Astrocyte of the spinal cord (primary cell): Measurements from ENCODE around the gene GNA12.

ENCODE experiments used
- DNase-seq: peaks from one replicate; pipeline ENCODE4 v3.0.0; 2011; ENCODE audit warnings: low read depth, low spot score
- H3K4me3 ChIP-seq: 2 replicates; pipeline ENCODE4 v1.5.1; 2011; ENCODE audit warnings: low read depth, mild to moderate bottlenecking, low read length, moderate library complexity
- in situ Hi-C: cut with HindIII; loops from 2 replicates; pipeline ENCODE4 v1.10.0; 2017; ENCODE audit warnings: low sequenced_read_pairs
- TF ChIP-seq, protein P1 (sequence below): IDR thresholded peaks from 2 replicates; pipeline ENCODE4 v1.5.1; 2012; ENCODE audit warnings: low read depth, mild to moderate bottlenecking, low read length, inconsistent platforms

The GNA12 gene

GRCh38 chr7:2736411-2736914, 107.6 kb downstream of the GNA12 start:
- DNase-seq, result no peak
- TF ChIP-seq, protein P1, sequence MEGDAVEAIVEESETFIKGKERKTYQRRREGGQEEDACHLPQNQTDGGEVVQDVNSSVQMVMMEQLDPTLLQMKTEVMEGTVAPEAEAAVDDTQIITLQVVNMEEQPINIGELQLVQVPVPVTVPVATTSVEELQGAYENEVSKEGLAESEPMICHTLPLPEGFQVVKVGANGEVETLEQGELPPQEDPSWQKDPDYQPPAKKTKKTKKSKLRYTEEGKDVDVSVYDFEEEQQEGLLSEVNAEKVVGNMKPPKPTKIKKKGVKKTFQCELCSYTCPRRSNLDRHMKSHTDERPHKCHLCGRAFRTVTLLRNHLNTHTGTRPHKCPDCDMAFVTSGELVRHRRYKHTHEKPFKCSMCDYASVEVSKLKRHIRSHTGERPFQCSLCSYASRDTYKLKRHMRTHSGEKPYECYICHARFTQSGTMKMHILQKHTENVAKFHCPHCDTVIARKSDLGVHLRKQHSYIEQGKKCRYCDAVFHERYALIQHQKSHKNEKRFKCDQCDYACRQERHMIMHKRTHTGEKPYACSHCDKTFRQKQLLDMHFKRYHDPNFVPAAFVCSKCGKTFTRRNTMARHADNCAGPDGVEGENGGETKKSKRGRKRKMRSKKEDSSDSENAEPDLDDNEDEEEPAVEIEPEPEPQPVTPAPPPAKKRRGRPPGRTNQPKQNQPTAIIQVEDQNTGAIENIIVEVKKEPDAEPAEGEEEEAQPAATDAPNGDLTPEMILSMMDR, result no peak
- in situ Hi-C loops, result no loop called here
- H3K4me3 ChIP-seq, result no peak overlapping the region

GRCh38 chr7:2735744-2736143, 108.4 kb downstream of the GNA12 start:
- TF ChIP-seq, protein P1, result no peak
- DNase-seq, result no peak
- no peak overlapping the region for H3K4me3 ChIP-seq
- in situ Hi-C loops, result no loop called here

GRCh38 chr7:2734751-2735571, 109.1 kb downstream of the GNA12 start:
- in situ Hi-C loops, result no loop called here
- TF ChIP-seq, protein P1, result no peak
- no peak overlapping the region for H3K4me3 ChIP-seq
- DNase-seq, result no peak

DNA sequence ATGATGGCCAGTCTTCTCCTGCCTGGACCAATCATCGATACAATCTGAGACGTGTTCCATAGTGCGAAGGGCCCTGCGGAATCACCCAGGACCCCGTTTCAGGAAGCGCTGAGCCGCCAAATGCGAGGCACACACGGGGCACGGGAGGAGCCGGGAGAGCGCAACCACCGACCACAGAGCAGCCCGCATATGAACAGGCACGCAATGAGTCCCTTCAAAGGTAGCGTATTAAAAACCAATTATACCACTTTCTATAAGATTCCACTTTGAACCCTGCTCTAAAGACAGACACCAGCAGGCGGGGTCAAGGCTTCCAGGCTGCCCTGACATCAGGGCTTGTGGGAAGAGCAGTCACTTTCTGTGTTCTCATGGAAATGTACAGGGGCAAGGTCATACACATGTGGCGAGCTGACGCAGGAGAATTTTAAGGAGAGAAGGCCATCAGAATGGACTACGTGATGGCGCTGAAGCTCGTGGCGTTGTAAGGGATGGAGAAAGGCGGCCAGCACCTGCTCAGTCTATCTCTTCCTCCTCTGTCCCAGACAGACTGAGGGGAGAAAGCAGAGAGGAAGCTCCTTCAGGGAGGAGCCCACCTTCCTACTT, 109.9 kb downstream of the GNA12 start:
- TF ChIP-seq, protein P1, result no peak
- no peak overlapping the region for H3K4me3 ChIP-seq
- DNase-seq, result no peak
- in situ Hi-C loops, result no loop called here

DNA sequence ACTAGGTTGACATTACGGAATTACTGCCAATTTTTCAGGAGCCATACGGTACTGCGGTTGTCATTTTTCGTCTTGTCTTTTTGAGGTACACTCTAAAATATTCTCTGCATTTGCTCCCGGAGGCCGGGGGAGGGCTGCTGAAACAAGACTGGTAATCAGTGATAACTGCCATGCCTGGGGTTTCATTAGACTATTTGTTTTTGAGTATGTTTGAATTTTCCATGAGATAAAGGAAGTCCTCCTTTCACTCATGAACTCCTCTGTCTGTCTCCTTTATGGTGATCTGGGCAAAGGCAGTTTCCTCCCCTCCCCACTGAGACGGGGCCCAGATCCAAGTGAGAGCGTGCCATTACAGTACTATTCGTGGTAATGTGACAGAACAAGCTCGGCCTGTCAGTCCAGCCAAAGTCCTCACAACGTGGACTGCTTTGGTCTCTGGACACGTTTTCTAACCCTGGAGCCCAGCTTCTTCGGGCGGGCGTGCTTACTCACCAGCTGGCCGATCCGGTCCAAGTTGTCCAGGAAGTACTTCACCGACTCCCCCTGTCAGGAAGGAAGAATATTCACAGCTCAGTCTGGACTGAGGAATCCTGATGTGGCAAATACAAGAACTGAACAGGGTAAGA, 111.0 kb downstream of the GNA12 start:
- TF ChIP-seq, protein P1, result no peak
- no peak overlapping the region for H3K4me3 ChIP-seq
- in situ Hi-C loops, result no loop called here
- DNase-seq, result peak; percentile 65

DNA sequence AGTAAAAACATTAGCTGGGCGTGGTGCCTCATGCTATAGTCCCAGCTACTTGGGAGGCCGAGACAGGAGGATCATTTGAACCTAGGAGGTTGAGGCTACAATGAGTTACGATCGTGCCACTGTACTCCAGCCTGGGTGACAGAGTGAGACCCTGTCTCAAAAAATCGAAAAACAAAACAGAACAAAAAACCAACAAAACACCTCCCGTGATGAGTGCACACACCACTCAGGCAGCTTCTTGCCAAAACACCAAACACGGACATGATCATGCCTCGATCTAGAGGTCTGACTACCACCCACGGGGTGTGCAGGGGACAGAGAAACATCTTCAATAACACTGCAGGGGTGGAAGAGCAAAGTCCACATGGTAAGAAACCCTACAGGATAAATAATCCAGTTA, 111.7 kb downstream of the GNA12 start:
- in situ Hi-C loops, result no loop called here
- TF ChIP-seq, protein P1, result no peak
- no peak overlapping the region for H3K4me3 ChIP-seq
- DNase-seq, result no peak
